NCI-H187 (cell line): Measurements from ENCODE around the gene PPIF.

Source experiments
- DNase-seq, 2 experiments: peaks; one replicate each; lab custom pipeline; 2025; lab: John Stamatoyannopoulos, UW

The PPIF gene

GRCh38 chr10:79387974-79388850, 40.9 kb downstream of the PPIF start:
- no peak for DNase-seq

GRCh38 chr10:79390057-79390456, 42.8 kb downstream of the PPIF start:
- DNase-seq = no peak

- no peak for DNase-seq
Measured at GRCh38 chr10:79390551-79391229, 43.4 kb downstream of the PPIF start.

- DNase-seq = no peak
Measured at GRCh38 chr10:79391231-79392019, 44.2 kb downstream of the PPIF start.

GRCh38 chr10:79392020-79392398, 44.7 kb downstream of the PPIF start:
- no peak for DNase-seq

- no peak for DNase-seq
Measured at GRCh38 chr10:79392506-79393176, 45.4 kb downstream of the PPIF start.

GRCh38 chr10:79393221-79393923, 46.1 kb downstream of the PPIF start:
- no peak for DNase-seq

GRCh38 chr10:79393924-79394610, 46.8 kb downstream of the PPIF start:
- no peak for DNase-seq

- no peak for DNase-seq
Measured at GRCh38 chr10:79394664-79395063, 47.4 kb downstream of the PPIF start.

- no peak for DNase-seq
Measured at GRCh38 chr10:79396520-79396919, 49.3 kb downstream of the PPIF start.

- no peak for DNase-seq
Measured at GRCh38 chr10:79397051-79397450, 49.8 kb downstream of the PPIF start.

GRCh38 chr10:79397575-79398303, 50.5 kb downstream of the PPIF start:
- no peak for DNase-seq

- DNase-seq = no peak
Measured at GRCh38 chr10:79398642-79399041, 51.4 kb downstream of the PPIF start.

- no peak for DNase-seq
Measured at GRCh38 chr10:79399223-79399831, 52.1 kb downstream of the PPIF start.

- DNase-seq = no peak
Measured at GRCh38 chr10:79400146-79401004, 53.1 kb downstream of the PPIF start.

- DNase-seq = no peak
Measured at GRCh38 chr10:79401015-79401921, 54.0 kb downstream of the PPIF start.

GRCh38 chr10:79402625-79402946, 55.3 kb downstream of the PPIF start:
- DNase-seq = no peak

GRCh38 chr10:79402951-79403350, 55.7 kb downstream of the PPIF start:
- no peak for DNase-seq
